IPS-20b (cell line): ENCODE results near the gene ALPK3.

Source experiments
- H3K27ac ChIP-seq: one replicate; pipeline ENCODE4 v1.5.1; 2013; ENCODE audit warnings: low read length
- H3K27me3 ChIP-seq: 2 replicates; pipeline ENCODE4 v1.6.1; 2013; ENCODE audit warnings: mild to moderate bottlenecking, low read length, inconsistent platforms; ENCODE audit not compliant: insufficient read depth
- H3K36me3 ChIP-seq: 2 replicates; pipeline ENCODE4 v1.6.1; 2013; ENCODE audit warnings: low read depth, mild to moderate bottlenecking, inconsistent platforms, low read length, moderate library complexity; ENCODE audit not compliant: insufficient read depth
- H3K4me1 ChIP-seq: 2 replicates; pipeline ENCODE4 v1.6.1; 2013; ENCODE audit warnings: mild to moderate bottlenecking, control low read depth, inconsistent platforms, low read length, moderate library complexity; ENCODE audit not compliant: insufficient read depth
- H3K4me3 ChIP-seq: 2 replicates; pipeline ENCODE4 v1.5.1; 2013; ENCODE audit warnings: mild to moderate bottlenecking, low read length, inconsistent platforms
- H3K9ac ChIP-seq: 2 replicates; pipeline ENCODE4 v1.6.1; 2013; ENCODE audit warnings: low read depth, mild to moderate bottlenecking, inconsistent platforms, low read length, moderate library complexity
- H3K9me3 ChIP-seq: 2 replicates; pipeline ENCODE4 v1.6.1; 2013; ENCODE audit warnings: mild to moderate bottlenecking, low read depth, low read length, inconsistent platforms; ENCODE audit not compliant: insufficient read depth

The ALPK3 gene

DNA sequence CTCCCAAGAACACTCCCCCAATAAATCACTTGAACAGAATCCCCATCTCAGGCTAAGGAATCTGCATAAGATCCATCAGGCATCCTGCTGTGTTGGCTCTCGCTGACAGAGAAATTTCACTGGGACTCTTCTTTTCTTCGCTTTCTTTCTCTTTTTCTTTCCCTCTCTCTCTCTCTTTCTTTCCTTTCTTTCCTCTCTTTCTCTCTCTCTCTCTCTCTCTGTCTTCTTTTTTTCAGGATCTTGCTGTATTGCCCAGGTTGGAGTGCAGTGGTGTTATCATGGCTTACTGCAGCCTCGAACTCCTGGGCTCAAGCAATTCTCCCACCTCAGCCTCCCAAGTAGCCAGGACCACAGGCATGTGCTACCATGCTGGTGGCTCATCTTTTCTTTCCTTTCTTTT is 62.9 kb downstream of the ALPK3 start:
- Histone ChIP-seq H3K36me3 (no peaks in the 10 kb centered on the region), H3K27ac (no peak overlapping the region), H3K9ac (no peak overlapping the region), H3K9me3 (no peaks in the 10 kb centered on the region), H3K4me3 (no peak overlapping the region), H3K4me1 (no peaks in the 10 kb centered on the region; the same call in 1 of the 2 replicates), H3K27me3 (no peaks in the 10 kb centered on the region)

- Histone ChIP-seq H3K27me3 (no peaks in the 10 kb centered on the region), H3K4me3 (no peak overlapping the region), H3K27ac (no peak overlapping the region), H3K4me1 (no peaks in the 10 kb centered on the region; the same call in 1 of the 2 replicates), H3K9me3 (no peaks in the 10 kb centered on the region), H3K36me3 (no peaks in the 10 kb centered on the region), H3K9ac (no peak overlapping the region)
These were observed 63.8 kb downstream of the ALPK3 start for GRCh38 chr15:84880822-84881519.

- no peaks in the 10 kb centered on the region for H3K9me3 ChIP-seq
These were observed 64.3 kb downstream of the ALPK3 start for GRCh38 chr15:84881520-84881830.

GRCh38 chr15:84883466-84883865 is 66.3 kb downstream of the ALPK3 start:
- Histone ChIP-seq H3K4me3 (no peak overlapping the region), H3K27me3 (no peaks in the 10 kb centered on the region; the same call in 1 of the 2 replicates), H3K9me3 (no peaks in the 10 kb centered on the region), H3K9ac (no peak overlapping the region), H3K4me1 (no peaks in the 10 kb centered on the region; the same call in 1 of the 2 replicates), H3K27ac (no peak overlapping the region), H3K36me3 (no peaks in the 10 kb centered on the region)

More at GRCh38 chr15:84881520-84881830, 64.3 kb downstream of the ALPK3 start:
- Histone ChIP-seq H3K9ac (no peak overlapping the region), H3K27me3 (no peaks in the 10 kb centered on the region), H3K36me3 (no peaks in the 10 kb centered on the region), H3K27ac (no peak overlapping the region), H3K4me3 (no peak overlapping the region), H3K4me1 (no peaks in the 10 kb centered on the region; the same call in 1 of the 2 replicates)

DNA sequence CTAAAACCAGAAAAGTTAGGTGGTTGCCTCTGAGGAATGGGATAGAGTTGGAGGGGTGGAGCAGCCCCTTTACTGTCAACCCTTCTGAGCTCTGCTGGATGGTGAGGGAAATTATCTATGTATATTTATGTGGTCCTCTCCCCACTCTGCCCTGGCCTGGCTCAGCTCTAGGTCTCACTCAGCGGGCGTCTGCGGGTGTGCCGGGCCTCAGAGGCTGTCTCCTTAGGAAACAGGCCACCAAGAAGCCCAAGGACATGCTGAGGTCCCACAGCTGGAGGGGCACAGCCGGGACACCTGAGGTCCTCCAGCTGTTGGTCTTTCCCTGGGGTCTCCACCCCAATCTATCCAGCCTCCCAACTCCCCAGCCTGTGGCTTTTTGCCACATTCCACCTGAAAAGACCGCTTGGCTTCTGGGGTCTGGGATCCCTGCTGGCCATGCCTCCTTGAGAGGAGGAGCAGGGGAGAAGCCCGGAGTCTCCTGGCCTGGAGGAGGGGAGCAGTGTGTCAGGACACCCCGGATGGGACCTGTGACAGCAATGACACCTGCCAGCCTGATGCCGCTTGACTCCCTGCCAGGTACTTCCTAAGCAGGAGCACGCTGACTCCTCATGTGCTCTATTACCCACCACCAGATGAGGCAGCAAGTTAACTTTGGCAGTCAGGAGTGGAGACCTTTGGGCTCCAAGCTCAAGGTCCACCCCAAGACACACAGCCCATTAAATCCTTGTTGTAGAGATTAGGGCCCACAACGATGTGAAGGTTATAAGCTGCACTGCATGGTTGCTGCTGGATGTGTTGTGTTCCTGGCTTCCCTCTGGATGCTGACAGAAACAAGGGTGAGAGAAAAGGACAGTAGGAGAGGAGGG is 67.0 kb downstream of the ALPK3 start, which contains the start of gene SLC28A1:
SLC28A1 (plus strand) TSS at position 747 of the 866 bp plus-strand sequence. CDS start 3,099 bp downstream, outside the sequence.
- H3K9ac ChIP-seq = no peak within 1 kb of the TSS
- no peaks in the 10 kb centered on the region for H3K36me3 ChIP-seq
- no peaks in the 10 kb centered on the region; the same call in 1 of the 2 replicates for H3K4me1 ChIP-seq
- H3K27ac ChIP-seq = no peak within 1 kb of the TSS
- H3K9me3 ChIP-seq = no peaks in the 10 kb centered on the region
- no peaks in the 10 kb centered on the region; the same call in 1 of the 2 replicates for H3K27me3 ChIP-seq
- no peak within 1 kb of the TSS for H3K4me3 ChIP-seq

DNA sequence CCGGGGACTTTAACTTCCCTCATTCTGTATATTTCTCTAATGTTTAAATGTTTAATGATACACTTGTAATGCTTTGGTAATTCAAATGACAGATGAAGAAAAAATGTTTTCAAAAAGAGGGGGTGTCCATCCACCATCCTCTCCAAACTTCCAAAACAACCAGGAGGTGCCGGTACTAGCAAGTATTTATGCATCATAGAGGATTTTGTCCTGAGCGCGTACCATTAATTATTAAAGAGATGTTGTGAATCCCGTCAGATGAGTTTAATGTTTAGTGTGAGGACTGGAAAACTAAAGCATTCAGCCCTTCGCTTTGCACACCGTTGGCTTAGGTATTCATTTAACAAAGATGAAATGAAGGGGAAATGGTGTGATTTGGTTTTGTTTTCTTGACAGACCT is 68.6 kb downstream of the ALPK3 start:
- Histone ChIP-seq H3K36me3 (no peaks in the 10 kb centered on the region), H3K9ac (no peak overlapping the region), H3K9me3 (no peaks in the 10 kb centered on the region), H3K27ac (no peak overlapping the region), H3K4me1 (no peaks in the 10 kb centered on the region), H3K27me3 (no peaks in the 10 kb centered on the region; the same call in 1 of the 2 replicates), H3K4me3 (no peak overlapping the region)

DNA sequence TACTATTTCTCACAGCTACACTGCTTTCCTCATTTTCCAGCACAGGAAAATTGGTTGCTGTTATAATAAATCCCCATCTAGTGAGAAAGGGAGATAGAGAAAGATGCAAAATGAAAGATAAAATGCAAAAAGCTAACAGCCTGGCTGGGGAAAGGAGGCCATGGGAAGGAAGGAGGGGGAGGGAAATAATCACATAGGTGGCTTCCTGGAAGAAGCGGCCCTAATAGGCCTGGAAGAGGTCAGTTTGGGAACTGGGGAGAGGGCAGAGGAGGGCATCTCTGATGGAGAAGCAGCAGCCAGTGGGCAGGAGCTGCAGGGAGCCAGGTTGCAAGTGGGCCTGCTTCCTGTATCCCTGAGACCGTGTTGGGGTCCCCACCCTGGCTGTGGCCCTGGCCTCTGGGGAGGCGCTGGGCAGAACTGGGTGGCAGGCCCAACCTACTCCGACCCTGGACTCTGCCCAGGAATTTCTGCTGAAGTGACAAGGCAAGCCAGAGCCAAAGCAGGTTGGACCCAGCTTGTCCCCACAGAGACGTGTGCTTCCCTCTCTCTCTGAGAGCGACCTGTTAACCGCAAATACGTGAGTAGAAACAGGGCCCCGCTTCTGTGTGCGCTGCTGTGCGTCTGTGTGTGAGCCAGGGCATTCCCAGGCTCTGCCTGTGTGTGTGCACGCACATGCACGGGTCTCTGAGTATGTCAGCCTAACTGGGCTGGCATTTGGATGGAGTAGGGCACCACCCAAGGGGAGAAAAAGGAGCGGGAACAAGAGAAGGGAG is 69.2 kb downstream of the ALPK3 start:
- no peaks in the 10 kb centered on the region; the same call in 1 of the 2 replicates for H3K27me3 ChIP-seq
- H3K9me3 ChIP-seq = no peaks in the 10 kb centered on the region
- H3K4me3 ChIP-seq = no peak overlapping the region
- no peak overlapping the region for H3K9ac ChIP-seq
- no peaks in the 10 kb centered on the region for H3K36me3 ChIP-seq
- no peak overlapping the region for H3K27ac ChIP-seq
- H3K4me1 ChIP-seq = no peaks in the 10 kb centered on the region

DNA sequence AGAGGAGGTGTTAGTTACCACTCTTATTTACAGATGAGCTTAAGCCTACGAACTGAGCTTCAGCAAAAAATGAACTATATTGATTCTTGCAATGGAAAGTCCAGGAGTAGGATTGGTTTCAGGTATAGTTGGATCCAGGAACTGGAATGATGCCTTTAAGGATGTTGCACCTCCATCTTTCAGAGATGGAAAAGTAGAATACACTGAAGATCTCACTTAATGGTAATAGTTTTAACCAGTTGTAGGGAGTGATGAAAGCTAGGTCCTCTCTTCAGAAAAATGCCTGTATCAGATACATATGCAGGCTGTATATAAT is 69.8 kb downstream of the ALPK3 start:
- H3K9ac ChIP-seq = no peak overlapping the region
- no peak overlapping the region for H3K27ac ChIP-seq

DNA sequence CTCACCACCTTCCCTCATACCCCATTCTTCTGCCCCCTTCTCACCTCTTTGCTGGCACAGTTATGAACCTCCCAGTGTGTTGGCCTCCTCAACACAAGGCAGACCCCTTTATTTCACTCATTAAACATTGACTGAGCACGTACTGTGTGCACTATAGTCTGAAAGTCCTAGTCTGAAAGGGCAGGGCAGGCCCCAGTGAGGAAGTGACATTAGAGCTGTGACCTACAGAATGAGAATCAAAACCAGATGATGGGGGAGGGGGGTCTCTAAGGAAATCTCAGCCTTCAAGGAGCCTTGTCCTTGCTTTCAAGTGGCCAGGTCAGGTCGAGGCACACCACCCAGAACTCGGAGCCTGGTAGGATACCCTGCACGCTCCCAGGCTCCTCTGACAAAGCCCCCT is 70.8 kb downstream of the ALPK3 start:
- H3K4me1 ChIP-seq = no peaks in the 10 kb centered on the region
- H3K9me3 ChIP-seq = no peaks in the 10 kb centered on the region
- H3K27ac ChIP-seq = no peak overlapping the region
- H3K27me3 ChIP-seq = no peaks in the 10 kb centered on the region; the same call in 1 of the 2 replicates
- no peaks in the 10 kb centered on the region for H3K36me3 ChIP-seq
- no peak overlapping the region for H3K4me3 ChIP-seq
- no peak overlapping the region for H3K9ac ChIP-seq

More for the DNA sequence above, 69.8 kb downstream of the ALPK3 start:
- Histone ChIP-seq H3K9me3 (no peaks in the 10 kb centered on the region), H3K36me3 (no peaks in the 10 kb centered on the region), H3K4me3 (no peak overlapping the region), H3K27me3 (no peaks in the 10 kb centered on the region; the same call in 1 of the 2 replicates), H3K4me1 (no peaks in the 10 kb centered on the region)

DNA sequence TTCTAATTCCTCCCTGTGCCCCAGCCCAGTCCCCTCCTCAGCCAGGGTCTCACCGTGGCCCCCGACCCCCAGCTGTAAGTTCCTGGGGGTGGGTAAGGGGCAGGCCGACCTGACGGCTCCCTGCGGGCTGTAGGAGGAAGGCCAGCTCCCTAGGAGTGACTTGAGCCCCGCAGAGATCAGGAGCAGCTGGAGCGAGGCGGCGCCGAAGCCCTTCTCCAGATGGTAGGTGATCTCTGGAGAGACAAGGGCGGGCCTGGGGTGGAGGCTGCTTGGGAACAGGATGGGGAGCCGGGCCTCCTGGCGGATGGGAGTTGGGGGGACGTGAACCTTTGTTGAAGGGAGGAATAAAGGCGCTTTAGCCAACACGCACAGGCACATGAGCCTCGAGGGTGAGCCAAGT is 71.5 kb downstream of the ALPK3 start:
- Histone ChIP-seq H3K27ac (no peak overlapping the region), H3K36me3 (no peaks in the 10 kb centered on the region), H3K9me3 (no peaks in the 10 kb centered on the region), H3K4me3 (no peak overlapping the region), H3K27me3 (no peaks in the 10 kb centered on the region; the same call in 1 of the 2 replicates), H3K9ac (no peak overlapping the region), H3K4me1 (no peaks in the 10 kb centered on the region)

DNA sequence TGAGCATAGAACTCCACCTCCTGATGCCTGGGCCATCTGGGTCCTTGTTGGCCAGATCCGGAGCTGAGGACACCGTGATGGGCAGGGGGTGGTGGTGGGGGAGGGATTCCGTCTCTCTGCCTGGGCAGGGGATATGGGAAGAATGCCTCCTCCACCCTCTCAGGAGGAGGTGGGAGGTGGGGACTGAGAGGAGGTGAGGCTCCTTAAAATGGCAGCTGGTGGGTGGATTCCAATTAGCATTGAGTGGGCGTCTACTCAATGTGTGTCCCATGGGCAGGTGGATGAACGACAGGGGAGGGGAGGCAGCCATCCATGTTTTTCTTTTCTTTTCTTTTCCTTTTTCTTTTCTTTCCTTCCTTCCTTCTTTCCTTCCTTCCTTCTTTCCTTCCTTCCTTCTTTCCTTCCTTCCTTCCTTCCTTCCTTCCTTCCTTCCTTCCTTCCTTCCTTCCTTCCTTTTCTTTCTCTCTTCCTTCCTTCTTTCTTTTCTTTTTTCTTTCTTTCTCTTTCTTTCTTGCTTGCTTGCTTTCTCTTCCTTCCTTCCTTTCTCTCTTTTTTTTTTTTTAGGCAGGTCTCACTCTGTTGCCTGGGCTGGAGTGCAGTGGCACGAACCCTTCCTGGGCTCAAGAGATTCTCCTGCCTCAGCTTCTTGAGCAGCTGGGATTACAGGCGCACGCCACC is 72.3 kb downstream of the ALPK3 start:
- no peaks in the 10 kb centered on the region for H3K4me1 ChIP-seq
- no peaks in the 10 kb centered on the region for H3K36me3 ChIP-seq
- no peak overlapping the region for H3K27ac ChIP-seq
- H3K9me3 ChIP-seq = no peaks in the 10 kb centered on the region
- H3K4me3 ChIP-seq = no peak overlapping the region
- no peak overlapping the region for H3K9ac ChIP-seq
- H3K27me3 ChIP-seq = no peaks in the 10 kb centered on the region; the same call in 1 of the 2 replicates
